ENCODE data around the gene CADM2. TPM values are rescaled to one million over a fixed set of nuclear protein-coding genes. Genes with fewer than 3 reads are reported as not detected.
A peak's percentile ranks its signal among the peaks of the same experiment; 100 is the strongest.

Gene CADM2
- total RNA-seq, 1 experiment from 2014 or later, result not detected

- Mint-ChIP-seq H3K4me1 (ENCODE audit: insufficient read depth, unreplicated experiment) (no peaks in the 10 kb centered on the region), H3K9me3 (ENCODE audit: unreplicated experiment) (no peaks in the 10 kb centered on the region), H3K27ac (ENCODE audit: low read depth, unreplicated experiment) (no peak overlapping the region), H3K36me3 (ENCODE audit: insufficient read depth, unreplicated experiment) (no peaks in the 10 kb centered on the region), H3K27me3 (ENCODE audit: insufficient read depth, unreplicated experiment) (peaks cover 45% of the 10 kb centered on the region), H3K4me3 (ENCODE audit: unreplicated experiment) (no peak overlapping the region)
- CTCF ChIA-PET, result no interaction called here
- intact Hi-C loops (cut with micrococcal nuclease), result no loop called here
- BruUV-seq (replicated peaks), result no TSS peak
- DNase-seq (ENCODE audit: unreplicated experiment), result no peak
- TF ChIP-seq CTCF (IDR thresholded peaks at IDR 0.05; ENCODE audit: unreplicated experiment), result no peak
- POLR2A ChIA-PET, result no interaction called here
Measured at GRCh38 chr3:85330071-85330470, 371.3 kb downstream of the CADM2 start.

GRCh38 chr3:85337895-85338294 lies 379.1 kb downstream of the CADM2 start:
- H3K27ac Mint-ChIP-seq (ENCODE audit: low read depth, unreplicated experiment), result no peak overlapping the region
- H3K36me3 Mint-ChIP-seq (ENCODE audit: insufficient read depth, unreplicated experiment), result no peaks in the 10 kb centered on the region
- H3K4me1 Mint-ChIP-seq (ENCODE audit: insufficient read depth, unreplicated experiment), result no peaks in the 10 kb centered on the region
- no peak overlapping the region for H3K4me3 Mint-ChIP-seq (ENCODE audit: unreplicated experiment)
- TF ChIP-seq CTCF (IDR thresholded peaks at IDR 0.05; ENCODE audit: unreplicated experiment), result no peak
- no peaks in the 10 kb centered on the region for H3K9me3 Mint-ChIP-seq (ENCODE audit: unreplicated experiment)
- ChIA-PET POLR2A (no interaction called here), CTCF (no interaction called here)
- intact Hi-C loops (cut with micrococcal nuclease), result no loop called here
- BruUV-seq (replicated peaks), result no TSS peak
- no peak for DNase-seq (ENCODE audit: unreplicated experiment)
- peaks cover 70% of the 10 kb centered on the region for H3K27me3 Mint-ChIP-seq (ENCODE audit: insufficient read depth, unreplicated experiment)

GRCh38 chr3:85342915-85343314 lies 384.1 kb downstream of the CADM2 start:
- Mint-ChIP-seq H3K27me3 (ENCODE audit: insufficient read depth, unreplicated experiment) (peaks cover 72% of the 10 kb centered on the region), H3K4me3 (ENCODE audit: unreplicated experiment) (no peak overlapping the region), H3K36me3 (ENCODE audit: insufficient read depth, unreplicated experiment) (no peaks in the 10 kb centered on the region), H3K9me3 (ENCODE audit: unreplicated experiment) (no peaks in the 10 kb centered on the region), H3K4me1 (ENCODE audit: insufficient read depth, unreplicated experiment) (no peaks in the 10 kb centered on the region), H3K27ac (ENCODE audit: low read depth, unreplicated experiment) (no peak overlapping the region)
- intact Hi-C loops (cut with micrococcal nuclease), result no loop called here
- ChIA-PET POLR2A (no interaction called here), CTCF (interaction anchor here (0.6 kb wide), 1 partner anchor 43 kb away, joined by 3 read pairs; no protein-coding TSS in a partner anchor)
- peak; percentile 16 for DNase-seq (ENCODE audit: unreplicated experiment)
- BruUV-seq (replicated peaks), result no TSS peak
- TF ChIP-seq CTCF (IDR thresholded peaks at IDR 0.05; ENCODE audit: unreplicated experiment), result peak; percentile 22

GRCh38 chr3:85355572-85355971 lies 396.8 kb downstream of the CADM2 start:
- no peak overlapping the region for H3K4me3 Mint-ChIP-seq (ENCODE audit: unreplicated experiment)
- no TSS peak for BruUV-seq (replicated peaks)
- no peaks in the 10 kb centered on the region for H3K9me3 Mint-ChIP-seq (ENCODE audit: unreplicated experiment)
- H3K27ac Mint-ChIP-seq (ENCODE audit: low read depth, unreplicated experiment), result no peak overlapping the region
- no peaks in the 10 kb centered on the region for H3K36me3 Mint-ChIP-seq (ENCODE audit: insufficient read depth, unreplicated experiment)
- no peaks in the 10 kb centered on the region for H3K4me1 Mint-ChIP-seq (ENCODE audit: insufficient read depth, unreplicated experiment)
- no peak for DNase-seq (ENCODE audit: unreplicated experiment)
- intact Hi-C loops (cut with micrococcal nuclease), result no loop called here
- H3K27me3 Mint-ChIP-seq (ENCODE audit: insufficient read depth, unreplicated experiment), result peaks cover 67% of the 10 kb centered on the region
- CTCF ChIA-PET, result interaction anchor here (0.7 kb wide), 1 partner anchor 10 kb away, joined by 5 read pairs; no protein-coding TSS in a partner anchor
- TF ChIP-seq CTCF (IDR thresholded peaks at IDR 0.05; ENCODE audit: unreplicated experiment), result no peak
- POLR2A ChIA-PET, result no interaction called here

Data from MCF 10A (cell line).